ENCODE measurements around the gene DNAJB6. TPM values are rescaled to one million over a fixed set of nuclear protein-coding genes. Genes with fewer than 3 reads are reported as not detected.

The DNAJB6 gene
- total RNA-seq, 1 experiment from 2014 or later: 137 TPM

DNA sequence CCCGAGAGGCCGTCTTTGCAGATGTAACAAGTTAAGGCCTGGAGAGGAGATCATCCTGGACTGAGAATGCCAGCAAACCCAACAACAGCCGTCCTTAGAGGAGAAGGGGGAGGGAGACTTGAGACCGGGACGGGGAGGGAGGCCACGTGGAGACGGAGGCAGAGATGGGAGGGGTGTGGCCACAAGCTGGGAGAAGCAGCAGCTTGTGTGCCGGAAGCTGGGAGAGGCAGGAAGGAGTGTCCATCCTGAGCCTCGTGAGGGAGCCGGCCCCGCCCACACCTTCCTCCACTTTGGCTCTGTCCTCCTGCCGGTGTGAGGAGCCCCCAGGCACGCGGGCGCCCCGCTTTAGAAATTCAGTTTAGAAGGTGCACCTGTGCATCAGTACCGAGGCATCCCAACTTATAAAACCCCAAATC lies 95.7 kb downstream of the DNAJB6 start:
- intact Hi-C loops (cut with micrococcal nuclease; ENCODE audit: unreplicated experiment): loop anchor here (2.0 kb wide), 1 partner anchor 122 kb away; no protein-coding TSS in a partner anchor
- Mint-ChIP-seq H3K27me3 (ENCODE audit: unreplicated experiment) (no peaks in the 10 kb centered on the region), H3K4me3 (ENCODE audit: low read depth, unreplicated experiment) (no peak overlapping the region), H3K4me1 (ENCODE audit: low read depth, unreplicated experiment) (no peaks in the 10 kb centered on the region), H3K27ac (ENCODE audit: unreplicated experiment) (no peak overlapping the region), H3K9me3 (ENCODE audit: low read depth, unreplicated experiment) (no peaks in the 10 kb centered on the region), H3K36me3 (ENCODE audit: insufficient read depth, unreplicated experiment) (peaks cover 6% of the 10 kb centered on the region)
- TF ChIP-seq, protein P1, sequence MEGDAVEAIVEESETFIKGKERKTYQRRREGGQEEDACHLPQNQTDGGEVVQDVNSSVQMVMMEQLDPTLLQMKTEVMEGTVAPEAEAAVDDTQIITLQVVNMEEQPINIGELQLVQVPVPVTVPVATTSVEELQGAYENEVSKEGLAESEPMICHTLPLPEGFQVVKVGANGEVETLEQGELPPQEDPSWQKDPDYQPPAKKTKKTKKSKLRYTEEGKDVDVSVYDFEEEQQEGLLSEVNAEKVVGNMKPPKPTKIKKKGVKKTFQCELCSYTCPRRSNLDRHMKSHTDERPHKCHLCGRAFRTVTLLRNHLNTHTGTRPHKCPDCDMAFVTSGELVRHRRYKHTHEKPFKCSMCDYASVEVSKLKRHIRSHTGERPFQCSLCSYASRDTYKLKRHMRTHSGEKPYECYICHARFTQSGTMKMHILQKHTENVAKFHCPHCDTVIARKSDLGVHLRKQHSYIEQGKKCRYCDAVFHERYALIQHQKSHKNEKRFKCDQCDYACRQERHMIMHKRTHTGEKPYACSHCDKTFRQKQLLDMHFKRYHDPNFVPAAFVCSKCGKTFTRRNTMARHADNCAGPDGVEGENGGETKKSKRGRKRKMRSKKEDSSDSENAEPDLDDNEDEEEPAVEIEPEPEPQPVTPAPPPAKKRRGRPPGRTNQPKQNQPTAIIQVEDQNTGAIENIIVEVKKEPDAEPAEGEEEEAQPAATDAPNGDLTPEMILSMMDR (IDR thresholded peaks at IDR 0.05; ENCODE audit: unreplicated experiment): no peak
- no peak for DNase-seq
- BruUV-seq (replicated peaks): no TSS peak
- CTCF ChIA-PET: no interaction called here

DNA sequence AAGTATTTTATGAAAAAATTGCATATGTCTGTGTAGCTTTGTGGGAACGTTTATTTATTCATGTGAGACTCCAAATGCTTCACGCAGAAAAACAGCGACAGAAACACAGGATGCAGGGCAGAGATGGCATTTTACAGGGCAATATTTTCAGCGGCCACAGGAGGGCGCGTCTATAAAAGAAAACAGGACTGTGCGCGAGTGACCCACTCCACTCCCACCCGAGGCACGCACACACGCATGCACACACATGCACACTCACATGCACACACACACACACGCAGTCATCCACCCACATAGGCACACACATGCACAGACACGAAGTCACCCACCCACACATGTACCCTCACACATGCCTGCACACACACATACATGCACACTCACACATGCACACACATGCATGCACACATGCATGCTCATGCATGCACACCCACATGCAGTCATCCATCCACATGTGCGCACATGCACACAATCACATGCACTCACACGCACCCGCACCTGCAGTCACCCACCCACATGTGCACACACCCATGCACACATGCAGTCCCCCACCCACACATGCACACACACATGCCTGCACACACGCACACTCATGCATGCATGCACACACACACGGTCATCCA lies 96.3 kb downstream of the DNAJB6 start:
- Mint-ChIP-seq H3K27me3 (ENCODE audit: unreplicated experiment) (no peaks in the 10 kb centered on the region), H3K27ac (ENCODE audit: unreplicated experiment) (peak overlapping the region; percentile 70), H3K9me3 (ENCODE audit: low read depth, unreplicated experiment) (no peaks in the 10 kb centered on the region), H3K36me3 (ENCODE audit: insufficient read depth, unreplicated experiment) (peaks cover 6% of the 10 kb centered on the region), H3K4me3 (ENCODE audit: low read depth, unreplicated experiment) (no peak overlapping the region), H3K4me1 (ENCODE audit: low read depth, unreplicated experiment) (no peaks in the 10 kb centered on the region)
- BruUV-seq (replicated peaks): no TSS peak
- intact Hi-C loops (cut with micrococcal nuclease; ENCODE audit: unreplicated experiment): loop anchor here (2.0 kb wide), 1 partner anchor 122 kb away; no protein-coding TSS in a partner anchor
- peak; percentile 33 for DNase-seq
- TF ChIP-seq, protein P1 (IDR thresholded peaks at IDR 0.05; ENCODE audit: unreplicated experiment): peak; percentile 67
- CTCF ChIA-PET: no interaction called here

DNA sequence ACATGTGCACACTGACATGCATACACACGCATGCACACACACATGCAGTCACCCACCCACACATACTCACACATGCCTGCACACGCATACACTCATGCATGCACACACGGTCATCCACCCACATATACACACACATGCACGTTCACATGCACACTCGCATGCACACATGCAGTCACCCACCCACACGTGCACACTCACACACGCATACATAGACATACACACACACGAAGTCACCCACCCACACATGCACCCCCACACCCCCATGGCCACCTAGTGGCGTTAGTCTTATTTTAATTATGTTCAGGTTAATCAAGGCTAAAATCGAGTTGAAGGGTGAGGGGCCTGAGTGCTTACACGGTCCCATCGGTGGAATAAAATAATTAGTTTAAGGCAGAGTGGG lies 96.8 kb downstream of the DNAJB6 start:
- no peak for DNase-seq
- CTCF ChIA-PET: no interaction called here
- Mint-ChIP-seq H3K4me3 (ENCODE audit: low read depth, unreplicated experiment) (no peak overlapping the region), H3K27ac (ENCODE audit: unreplicated experiment) (peak overlapping the region; percentile 70), H3K36me3 (ENCODE audit: insufficient read depth, unreplicated experiment) (peaks cover 6% of the 10 kb centered on the region), H3K4me1 (ENCODE audit: low read depth, unreplicated experiment) (no peaks in the 10 kb centered on the region), H3K9me3 (ENCODE audit: low read depth, unreplicated experiment) (no peaks in the 10 kb centered on the region), H3K27me3 (ENCODE audit: unreplicated experiment) (no peaks in the 10 kb centered on the region)
- intact Hi-C loops (cut with micrococcal nuclease; ENCODE audit: unreplicated experiment): loop anchor here (2.0 kb wide), 1 partner anchor 121 kb away; no protein-coding TSS in a partner anchor
- no TSS peak for BruUV-seq (replicated peaks)
- TF ChIP-seq, protein P1 (IDR thresholded peaks at IDR 0.05; ENCODE audit: unreplicated experiment): no peak

DNA sequence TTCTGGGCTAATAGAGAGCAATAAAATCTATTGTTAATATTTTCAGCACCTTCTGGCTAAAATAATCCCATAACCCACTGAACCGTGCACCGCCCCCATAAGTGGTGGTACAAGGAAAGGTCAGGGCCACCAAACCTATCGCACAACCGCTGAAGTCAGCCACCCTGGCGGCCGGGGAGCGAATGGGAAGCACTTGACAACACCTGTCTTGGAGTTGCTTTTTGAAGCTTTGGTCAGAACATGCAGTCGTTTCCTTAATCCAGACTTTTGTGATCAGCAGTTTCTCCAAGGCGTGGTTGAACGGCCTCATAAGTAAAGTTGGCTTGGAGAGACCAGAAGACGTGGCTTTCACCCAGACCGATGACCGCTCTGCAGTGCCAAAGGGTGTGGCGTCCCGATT lies 97.4 kb downstream of the DNAJB6 start:
- H3K36me3 Mint-ChIP-seq (ENCODE audit: insufficient read depth, unreplicated experiment): peaks cover 6% of the 10 kb centered on the region
- DNase-seq: no peak
- H3K9me3 Mint-ChIP-seq (ENCODE audit: low read depth, unreplicated experiment): no peaks in the 10 kb centered on the region
- intact Hi-C loops (cut with micrococcal nuclease; ENCODE audit: unreplicated experiment): no loop called here
- CTCF ChIA-PET: no interaction called here
- TF ChIP-seq, protein P1 (IDR thresholded peaks at IDR 0.05; ENCODE audit: unreplicated experiment): no peak
- no peaks in the 10 kb centered on the region for H3K27me3 Mint-ChIP-seq (ENCODE audit: unreplicated experiment)
- H3K27ac Mint-ChIP-seq (ENCODE audit: unreplicated experiment): no peak overlapping the region
- no peak overlapping the region for H3K4me3 Mint-ChIP-seq (ENCODE audit: low read depth, unreplicated experiment)
- H3K4me1 Mint-ChIP-seq (ENCODE audit: low read depth, unreplicated experiment): no peaks in the 10 kb centered on the region
- BruUV-seq (replicated peaks): no TSS peak

Measured in Calu3 (cell line).